Heart left ventricle (tissue), 16 donors: ENCODE data around the gene PLPPR2. TPM values are rescaled to one million over a fixed set of nuclear protein-coding genes. Genes with fewer than 3 reads are reported as not detected.

Experiments
- ATAC-seq, 4 donors: fragments of 200-7000 bp; cut with Tn5 transposase; one replicate each; pipeline ENCODE4 v1.9.1; 2020 to 2022; ENCODE audit warnings: moderate library complexity in 4 of 4, mild to moderate bottlenecking in 3 of 4, moderate number of reproducible peaks in 1 of 4
- DNase-seq, 5 donors: peaks; one replicate each; pipeline ENCODE4 v3.0.0-alpha.2; 2020
- H3K27ac ChIP-seq, 12 donors: fragments of 200-600 bp; sonication (generic) in 4 of 12; one replicate each; pipeline versions ENCODE4 v1.5.0 to v1.8.0; 2016 to 2022; ENCODE audit warnings: mild to moderate bottlenecking in 2 of 12
- H3K27me3 ChIP-seq, 9 donors: fragments of 200-600 bp; sonication (generic) in 2 of 9; one replicate each; pipeline versions ENCODE4 v1.5.1 to v1.8.0; 2016 to 2022; ENCODE audit warnings: mild to moderate bottlenecking in 3 of 9
- H3K36me3 ChIP-seq, 9 donors: fragments of 200-600 bp; sonication (generic) in 2 of 9; one replicate each; pipeline versions ENCODE4 v1.5.0 to v1.8.0; 2018 to 2022; ENCODE audit warnings: mild to moderate bottlenecking in 2 of 9
- H3K4me1 ChIP-seq, 12 donors: fragments of 200-600 bp; sonication (generic) in 4 of 12; one replicate each; pipeline versions ENCODE4 v1.5.0 to v1.8.0; 2016 to 2022; ENCODE audit warnings: mild to moderate bottlenecking in 3 of 12
- H3K4me3 ChIP-seq, 12 donors: fragments of 200-600 bp; sonication (generic) in 4 of 12; one replicate each; pipeline versions ENCODE4 v1.5.0 to v1.8.0; 2017 to 2022; ENCODE audit warnings: mild to moderate bottlenecking in 9 of 12, moderate library complexity in 4 of 12
- H3K9me3 ChIP-seq, 12 donors: fragments of 200-600 bp; sonication (generic) in 4 of 12; one replicate each; pipeline versions ENCODE4 v1.5.0 to v1.8.0; 2016 to 2022; ENCODE audit warnings: mild to moderate bottlenecking in 1 of 12
- CTCF ChIP-seq, 12 donors: fragments of 200-600 bp; sonication (generic) in 4 of 12; IDR thresholded peaks; one replicate each; pipeline versions ENCODE4 v1.5.0 to v1.8.0; 2018 to 2022; ENCODE audit warnings: antibody characterized with exemption in 12 of 12, mild to moderate bottlenecking in 5 of 12
- POLR2A ChIP-seq, 2 donors: fragments of 450-650 bp; IDR thresholded peaks; one replicate each; pipeline ENCODE4 v1.6.1; 2017; ENCODE audit warnings: antibody characterized with exemption in 2 of 2, mild to moderate bottlenecking in 2 of 2, moderate library complexity in 2 of 2
- WGBS, 4 donors: extraction: QIAGEN DNeasy Blood & Tissue Kit in 2 of 4; methylation state at CpG; one replicate each; pipeline versions ENCODE4 v1.1.5 to v1.1.7; 2013 to 2018; 5-methylcytosine and 5-hydroxymethylcytosine counted together
- intact Hi-C, 10 donors: fragments of 100-400 bp; cut with DNase I; formaldehyde crosslinking; loops; one replicate each; pipeline versions ENCODE4 v1.11.1 to v1.14.2; 2022
- polyA plus RNA-seq, 2 donors: library from polyadenylated mRNA; stranded (reverse); fragments of 200-250 nt; gene quantifications; one replicate each; pipeline ENCODE4 v1.2.3, GENCODE V29; 2013
- total RNA-seq, 9 donors: library from RNA; depleted of rRNA in 2 of 9; stranded (reverse); fragments of >200 nt in 2 of 9; fragmentation: NEBNext Ultra II Directional in 3 of 9; extraction: Animal tissue kit (Norgen Biotek cat#: 25700) in 3 of 9; gene quantifications; one replicate each; pipeline versions ENCODE4 v1.1.0 to v1.2.4, GENCODE V29; 2016 to 2023
- donor health status: ischemic (EF 13 %, LVEDD 7.1; RV severe dilation, severe dysfunction).
- donor health status: healthy with polysubstance abuse.
- donor health status: DM: no; HTN: yes; CAD: no.
- donor health status: DM: no; HTN: no; CAD: no.
- donor health status: ischemic (EF 25% LVEDD 6.9; RV normal size, moderate dysfunction).
- donor health status: ischemic (EF 25% LVEDD 5.7; RV mildly dilated, moderate dysfunction).
- donor health status: healthy.
- donor health status: DM: yes; HTN: yes; CAD: no.
- donor health status: ischemic (EF 35%, LVEDD 5.7; RV mildly dilated, moderate dysfunction).
- donor health status: nonischemic (EF 11% LVEDD 7.7; RV severe dilation, severe dysfunction).
- donor health status: DM: yes; HTN: yes; CAD: no.
- donor health status: PGD.
- donor health status: ischemic (EF 29% LVEDD 5.4; RV normal size, mild dysfunction).
- donor health status: nonischemic (EF 23%, LVEDD 6.1; RV moderate dilation, normal function).

PLPPR2 gene
- total and polyA plus RNA-seq, 11 donors = 4.5 to 24.8 (median 11.2) TPM

- Histone ChIP-seq H3K4me3 (no peak overlapping the region), H3K4me1 (peaks cover 0 to 8% (median 0%) of the 10 kb centered on the region in 12 donors), H3K36me3 (peaks cover 0 to 46% (median 21%) of the 10 kb centered on the region in 9 donors), H3K27me3 (no peaks in the 10 kb centered on the region), H3K27ac (peak overlapping the region in 1 of 12 donors; percentile 29), H3K9me3 (no peaks in the 10 kb centered on the region)
- TF ChIP-seq POLR2A (IDR thresholded peaks at IDR 0.05) (no peak), CTCF (IDR thresholded peaks at IDR 0.05) (no peak)
- intact Hi-C loops = no loop called here
- ATAC-seq (no peak), DNase-seq (no peak)
- WGBS, 4 donors = 69 to 88% (median 76%) methylated on average over 7 of the region's 7 CpGs
Observed at GRCh38 chr19:11365557-11366117, 10.4 kb downstream of the PLPPR2 start.

GRCh38 chr19:11367528-11367927, 12.3 kb downstream of the PLPPR2 start:
- ATAC-seq (no peak), DNase-seq (no peak)
- Histone ChIP-seq H3K9me3 (no peaks in the 10 kb centered on the region), H3K4me1 (no peaks in the 10 kb centered on the region), H3K4me3 (no peak overlapping the region), H3K36me3 (peaks cover 0 to 32% (median 18%) of the 10 kb centered on the region in 9 donors), H3K27me3 (no peaks in the 10 kb centered on the region), H3K27ac (no peak overlapping the region)
- intact Hi-C loops = no loop called here
- TF ChIP-seq CTCF (IDR thresholded peaks at IDR 0.05) (no peak), POLR2A (IDR thresholded peaks at IDR 0.05) (no peak)
- WGBS, 4 donors = 72 to 89% (median 86%) methylated on average over 2 of the region's 2 CpGs

- peaks cover 0 to 9% (median 0%) of the 10 kb centered on the region in 9 donors for H3K36me3 ChIP-seq
- H3K4me3 ChIP-seq = no peak overlapping the region
- H3K4me1 ChIP-seq = peaks cover 4 to 17% (median 12%) of the 10 kb centered on the region in 12 donors
- intact Hi-C loops = loop anchor here in 7 of 10 donors (10.0 kb wide), 2 partner anchors 76 to 224 kb away; partner anchors contain the start of genes TSPAN16 (in 6 of the 7) and ZNF627 (in 1 of the 7)
- DNase-seq = no peak
- 91 to 93% (median 92%) methylated on average over 2 of the region's 2 CpGs for WGBS, 4 donors
- TF ChIP-seq POLR2A (IDR thresholded peaks at IDR 0.05) = no peak
- no peak for TF ChIP-seq CTCF (IDR thresholded peaks at IDR 0.05)
- no peak for ATAC-seq
- H3K9me3 ChIP-seq = no peaks in the 10 kb centered on the region
- no peaks in the 10 kb centered on the region for H3K27me3 ChIP-seq
- H3K27ac ChIP-seq = no peak overlapping the region
Observed at GRCh38 chr19:11370744-11371143, 15.5 kb downstream of the PLPPR2 start.

GRCh38 chr19:11373166-11373884, 18.1 kb downstream of the PLPPR2 start:
- WGBS, 4 donors = 48 to 55% (median 51%) methylated on average over 10 of the region's 10 CpGs
- H3K27ac ChIP-seq = no peak overlapping the region
- H3K27me3 ChIP-seq = no peaks in the 10 kb centered on the region
- no peaks in the 10 kb centered on the region for H3K9me3 ChIP-seq
- ATAC-seq = no peak
- peaks cover 0 to 7% (median 3%) of the 10 kb centered on the region in 9 donors for H3K36me3 ChIP-seq
- no peak for DNase-seq
- intact Hi-C loops = loop anchor here in 7 of 10 donors (10.0 kb wide), 2 partner anchors 79 to 221 kb away; partner anchors contain the start of genes TSPAN16 (in 6 of the 7) and ZNF627 (in 1 of the 7)
- H3K4me1 ChIP-seq = peaks cover 7 to 42% (median 21%) of the 10 kb centered on the region in 12 donors
- no peak overlapping the region for H3K4me3 ChIP-seq
- no peak for TF ChIP-seq POLR2A (IDR thresholded peaks at IDR 0.05)
- TF ChIP-seq CTCF (IDR thresholded peaks at IDR 0.05) = no peak
